Activated naive CD4-positive, alpha-beta T cell treated with anti-CD3 and anti-CD28 coated beads, Interleukin-2, amount 10 ng/mL, durations not matched to agents 7 days and 5 days (primary cell): ENCODE results near the gene FETUB.
A peak's percentile ranks its signal among the peaks of the same experiment; 100 is the strongest.

Experiments
- CTCF ChIA-PET: fragments of 350-600 bp; sonication (Branson Sonifier 250); formaldehyde crosslinking; loops from one replicate; lab custom pipeline; 2021; ENCODE audit warnings: antibody characterized with exemption; lab: Charles Lee
- DNase-seq: peaks from one replicate; pipeline ENCODE4 v3.0.0-alpha.2; 2020
- H3K27ac Mint-ChIP-seq: one replicate; pipeline ENCODE4 v1.8.0; 2021; ENCODE audit warnings: mild to moderate bottlenecking, moderate library complexity, mixed read lengths
- H3K27me3 Mint-ChIP-seq: one replicate; pipeline ENCODE4 v1.8.0; 2021; ENCODE audit warnings: mild to moderate bottlenecking, mixed read lengths
- H3K36me3 Mint-ChIP-seq: one replicate; pipeline ENCODE4 v1.8.0; 2021; ENCODE audit warnings: mixed read lengths
- H3K4me1 Mint-ChIP-seq: one replicate; pipeline ENCODE4 v1.8.0; 2021; ENCODE audit warnings: mixed read lengths
- H3K4me3 Mint-ChIP-seq: one replicate; pipeline ENCODE4 v1.8.0; 2021; ENCODE audit warnings: mild to moderate bottlenecking, moderate library complexity, mixed read lengths
- H3K9me3 Mint-ChIP-seq: one replicate; pipeline ENCODE4 v1.8.0; 2021; ENCODE audit warnings: mixed read lengths

Gene FETUB

DNA sequence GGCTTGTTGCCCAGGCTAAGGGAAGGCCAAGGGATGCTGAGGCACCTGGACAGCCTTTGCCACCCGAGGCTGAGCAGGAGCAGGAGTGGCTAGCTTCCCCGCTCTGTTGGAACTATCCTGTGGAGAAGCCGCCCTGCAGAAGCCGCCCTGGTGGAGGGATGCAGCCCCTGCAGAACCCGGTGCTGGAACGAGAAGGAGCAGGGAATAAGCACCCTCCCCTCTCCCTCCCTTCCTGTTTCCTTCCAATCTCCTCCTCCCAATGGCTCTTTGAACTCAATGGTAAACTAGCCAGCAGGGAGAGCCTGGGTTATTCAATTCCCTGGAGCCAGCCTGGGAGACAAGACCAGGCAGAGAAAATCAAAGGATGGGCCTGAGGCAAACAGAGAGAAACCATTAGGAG, 13.8 kb downstream of the FETUB start:
- Mint-ChIP-seq H3K9me3 (no peaks in the 10 kb centered on the region), H3K4me3 (no peak overlapping the region), H3K36me3 (no peaks in the 10 kb centered on the region), H3K4me1 (no peaks in the 10 kb centered on the region), H3K27me3 (peaks cover 41% of the 10 kb centered on the region), H3K27ac (no peak overlapping the region)
- CTCF ChIA-PET: interaction anchor here (1.2 kb wide), 1 partner anchor 36 kb away, joined by 5 read pairs; no protein-coding TSS in a partner anchor
- no peak for DNase-seq

DNA sequence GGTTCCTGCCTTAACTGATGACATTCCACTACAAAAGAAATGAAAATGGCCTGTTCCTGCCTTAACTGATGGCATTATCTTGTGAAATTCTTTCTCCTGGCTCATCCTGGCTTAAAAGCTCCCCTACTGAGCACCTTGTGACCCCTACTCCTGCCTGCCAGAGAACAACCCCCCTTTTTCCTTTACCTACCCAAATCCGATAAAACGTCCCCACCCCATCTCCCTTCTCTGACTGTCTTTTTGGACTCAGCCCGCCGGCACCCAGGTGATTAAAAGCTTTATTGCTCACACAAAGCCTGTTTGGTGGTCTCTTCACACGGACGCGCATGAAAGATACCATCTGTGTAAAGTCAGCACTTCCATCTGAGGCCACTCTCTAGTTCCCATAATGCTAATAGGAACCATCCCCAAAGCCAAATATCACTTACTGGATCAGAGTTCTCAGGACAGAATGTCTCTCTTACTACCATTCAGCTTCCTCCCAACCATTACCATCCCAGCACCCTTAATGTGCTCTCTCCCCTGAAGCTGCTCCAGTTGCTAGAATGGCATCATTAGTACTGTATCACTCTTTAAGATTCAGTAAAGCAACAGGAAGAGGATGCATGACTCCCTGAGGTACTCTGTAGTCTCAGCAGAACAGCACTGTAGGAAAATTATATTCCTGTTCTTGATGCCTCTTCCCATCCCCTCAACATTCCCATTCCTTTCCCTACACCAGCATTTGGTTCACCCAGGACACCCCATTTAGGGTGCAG, 23.3 kb downstream of the FETUB start:
- Mint-ChIP-seq H3K27me3 (peaks cover 26% of the 10 kb centered on the region), H3K36me3 (no peaks in the 10 kb centered on the region), H3K4me3 (no peak overlapping the region), H3K27ac (no peak overlapping the region), H3K4me1 (peaks cover 4% of the 10 kb centered on the region), H3K9me3 (no peaks in the 10 kb centered on the region)
- CTCF ChIA-PET: no interaction called here
- no peak for DNase-seq

DNA sequence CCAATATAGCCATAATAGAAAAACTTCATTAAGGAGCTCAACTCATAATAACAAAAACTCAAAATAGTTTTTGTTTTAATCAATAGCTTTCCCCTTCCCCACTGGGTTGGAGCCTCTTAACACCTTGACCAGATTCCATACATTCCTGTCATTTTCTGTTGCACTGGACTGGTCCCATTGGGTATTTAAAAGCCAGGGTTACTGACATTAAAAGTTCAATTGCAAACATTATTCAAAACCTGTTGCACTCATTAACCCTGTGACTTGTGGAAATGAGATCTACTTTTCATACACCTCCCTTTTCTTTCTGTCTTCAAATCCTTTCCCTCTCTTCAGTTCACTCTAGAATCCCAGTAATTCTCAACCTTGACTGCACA, 23.9 kb downstream of the FETUB start:
- H3K4me1 Mint-ChIP-seq: peaks cover 7% of the 10 kb centered on the region
- CTCF ChIA-PET: no interaction called here

DNA sequence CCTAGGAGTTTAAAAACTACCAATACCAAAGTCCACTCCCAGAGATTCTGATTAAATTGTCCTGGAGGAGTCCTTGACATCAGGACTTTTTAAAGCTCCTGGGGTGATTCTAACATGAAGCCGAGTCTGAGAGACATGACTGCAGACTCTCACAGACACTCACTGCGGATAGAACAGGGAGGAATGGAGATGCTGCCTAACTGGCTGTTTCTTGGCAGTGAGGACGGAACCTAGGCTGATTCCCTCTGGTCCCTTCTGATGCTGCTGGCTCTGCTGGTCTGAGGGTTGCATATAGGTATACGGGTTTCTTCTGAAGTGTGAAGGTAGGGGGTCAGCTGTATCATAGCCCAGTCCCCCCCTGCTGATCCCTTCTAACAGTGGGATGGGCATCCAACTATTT, 24.3 kb downstream of the FETUB start:
- H3K27ac Mint-ChIP-seq: no peak overlapping the region
- H3K36me3 Mint-ChIP-seq: no peaks in the 10 kb centered on the region
- no peak for DNase-seq
- H3K4me3 Mint-ChIP-seq: no peak overlapping the region
- CTCF ChIA-PET: no interaction called here
- H3K27me3 Mint-ChIP-seq: peaks cover 19% of the 10 kb centered on the region
- H3K4me1 Mint-ChIP-seq: peaks cover 11% of the 10 kb centered on the region
- no peaks in the 10 kb centered on the region for H3K9me3 Mint-ChIP-seq

More for the DNA sequence above, 23.9 kb downstream of the FETUB start:
- DNase-seq: no peak
- no peaks in the 10 kb centered on the region for H3K36me3 Mint-ChIP-seq
- no peak overlapping the region for H3K27ac Mint-ChIP-seq
- peaks cover 22% of the 10 kb centered on the region for H3K27me3 Mint-ChIP-seq
- H3K4me3 Mint-ChIP-seq: no peak overlapping the region
- no peaks in the 10 kb centered on the region for H3K9me3 Mint-ChIP-seq

DNA sequence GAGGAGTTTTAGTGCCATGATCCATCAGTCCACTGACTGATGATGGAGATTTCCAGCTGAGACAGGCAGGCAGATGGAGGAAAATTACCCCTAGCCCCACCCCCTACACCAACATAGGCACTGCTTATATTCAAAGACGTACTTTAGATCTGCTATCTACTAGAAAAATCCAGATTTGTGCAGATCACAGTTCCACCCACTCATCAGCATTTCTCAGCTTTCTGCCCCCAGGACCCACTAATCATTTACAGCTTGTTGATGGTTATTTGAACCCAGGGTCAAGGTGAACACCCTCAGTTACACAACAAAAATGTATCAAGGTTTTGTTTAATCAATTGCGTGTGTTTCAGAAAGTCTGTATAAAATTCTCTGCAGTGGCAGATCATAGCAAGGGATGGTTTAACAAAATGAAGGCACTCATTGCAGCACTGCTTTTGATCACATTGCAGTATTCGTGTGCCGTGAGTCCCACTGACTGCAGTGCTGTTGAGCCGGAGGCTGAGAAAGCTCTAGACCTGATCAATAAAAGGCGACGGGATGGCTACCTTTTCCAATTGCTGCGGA, 25.5 kb downstream of the FETUB start, which contains the start of gene HRG:
HRG (plus strand) TSS at position 390 of the 564 bp plus-strand sequence; CDS start at position 408, 18 bp downstream.
- Mint-ChIP-seq H3K9me3 (no peaks in the 10 kb centered on the region), H3K36me3 (no peaks in the 10 kb centered on the region), H3K27ac (no peak within 1 kb of the TSS), H3K27me3 (peaks cover 19% of the 10 kb centered on the region), H3K4me3 (no peak within 1 kb of the TSS), H3K4me1 (peaks cover 19% of the 10 kb centered on the region)
- DNase-seq: no peak
- CTCF ChIA-PET: no interaction called here

DNA sequence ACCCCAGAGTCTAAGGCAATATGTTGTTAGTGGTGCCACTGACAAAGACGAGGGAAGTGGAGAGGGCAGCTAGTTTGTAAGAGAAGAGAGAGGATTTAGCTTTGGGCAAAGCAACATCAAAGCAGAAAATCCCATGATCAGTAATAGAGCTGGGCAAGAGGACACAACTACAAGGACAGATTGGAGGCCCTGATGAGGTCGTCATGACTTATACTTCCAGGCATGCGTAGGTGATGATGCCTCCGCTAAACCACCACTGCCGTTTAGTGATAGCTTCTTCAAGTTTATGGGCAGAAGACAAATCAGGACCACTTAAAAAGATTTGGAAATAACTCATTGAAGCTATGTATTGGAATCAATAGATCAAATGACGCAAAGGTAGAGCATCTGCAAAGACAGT, 28.2 kb downstream of the FETUB start:
- H3K4me3 Mint-ChIP-seq: no peak overlapping the region
- no peak for DNase-seq
- CTCF ChIA-PET: interaction anchor here (1.3 kb wide), 1 partner anchor 51 kb away, joined by 6 read pairs; no protein-coding TSS in a partner anchor
- no peaks in the 10 kb centered on the region for H3K9me3 Mint-ChIP-seq
- peaks cover 28% of the 10 kb centered on the region for H3K27me3 Mint-ChIP-seq
- peaks cover 19% of the 10 kb centered on the region for H3K4me1 Mint-ChIP-seq
- H3K36me3 Mint-ChIP-seq: no peaks in the 10 kb centered on the region
- H3K27ac Mint-ChIP-seq: no peak overlapping the region

DNA sequence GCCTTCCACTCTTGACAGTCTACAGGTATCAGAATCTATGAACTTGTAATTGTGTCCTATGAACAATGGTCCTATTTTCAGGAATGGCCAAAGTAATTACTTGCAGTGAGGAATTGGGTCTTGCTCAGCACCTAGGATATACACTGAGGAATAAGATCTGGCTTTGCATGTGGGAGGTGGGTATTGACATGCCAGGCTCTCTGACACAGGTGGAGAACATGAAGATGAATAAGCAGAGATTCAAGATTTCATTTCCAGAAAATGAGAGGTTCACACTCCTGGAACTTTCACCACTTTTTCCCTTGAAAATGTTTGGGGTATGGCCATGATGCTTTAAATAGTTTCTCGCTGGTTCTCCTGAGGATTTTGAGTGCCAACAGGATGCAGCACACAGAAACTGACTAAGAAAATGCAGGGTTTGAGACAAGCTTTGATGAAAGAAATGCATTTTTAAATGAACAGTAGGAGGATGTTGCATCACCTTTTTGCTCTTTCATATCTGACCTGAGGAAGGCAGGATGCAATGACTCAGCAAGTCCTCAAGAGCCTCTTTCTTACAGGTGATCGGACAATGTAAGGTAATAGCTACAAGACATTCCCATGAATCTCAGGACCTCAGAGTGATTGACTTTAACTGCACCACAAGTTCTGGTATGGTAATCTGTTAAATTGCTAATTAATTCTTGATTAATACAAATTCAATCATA, 29.3 kb downstream of the FETUB start:
- H3K36me3 Mint-ChIP-seq: no peaks in the 10 kb centered on the region
- peaks cover 24% of the 10 kb centered on the region for H3K27me3 Mint-ChIP-seq
- H3K4me3 Mint-ChIP-seq: no peak overlapping the region
- CTCF ChIA-PET: no interaction called here
- H3K27ac Mint-ChIP-seq: peak overlapping the region; percentile 0
- no peak for DNase-seq
- peaks cover 19% of the 10 kb centered on the region for H3K4me1 Mint-ChIP-seq
- H3K9me3 Mint-ChIP-seq: no peaks in the 10 kb centered on the region

DNA sequence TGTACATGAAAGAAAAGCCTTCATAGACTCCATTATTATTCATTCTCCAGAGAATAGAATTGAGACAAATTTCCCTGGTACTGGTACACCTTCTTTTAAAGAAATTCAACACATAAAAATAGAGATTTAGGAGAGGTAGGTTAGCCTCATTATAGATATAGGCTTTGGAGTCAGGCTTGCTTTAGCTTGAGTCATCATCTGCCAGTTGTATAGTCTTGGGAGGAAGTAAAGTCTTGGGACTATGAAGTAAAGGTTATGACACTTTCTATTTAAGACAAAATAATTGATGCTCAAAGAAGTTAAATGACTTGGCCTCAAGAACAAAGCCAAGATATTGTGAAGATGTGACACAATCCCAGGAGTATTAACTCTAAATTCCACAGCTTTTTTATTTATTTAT, 30.0 kb downstream of the FETUB start:
- no peak for DNase-seq
- CTCF ChIA-PET: no interaction called here
- H3K27ac Mint-ChIP-seq: no peak overlapping the region

DNA sequence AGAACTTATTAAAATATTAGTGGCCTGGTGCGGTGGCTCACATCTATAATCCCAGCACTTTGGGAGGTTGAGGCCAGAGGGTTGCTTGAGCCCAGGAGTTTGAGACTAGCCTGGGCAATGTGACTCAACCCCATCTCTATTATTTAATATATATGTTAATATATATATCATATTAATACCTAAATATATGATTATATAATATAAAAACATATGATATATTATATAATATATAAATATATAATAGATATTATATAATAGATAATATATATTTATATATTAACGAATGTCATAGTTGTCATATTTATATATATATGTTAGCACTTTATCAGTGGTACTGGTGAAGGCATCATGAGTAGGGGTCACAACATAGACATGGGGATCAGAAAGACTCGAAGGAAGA, 30.9 kb downstream of the FETUB start:
- no peak overlapping the region for H3K4me3 Mint-ChIP-seq
- no peaks in the 10 kb centered on the region for H3K9me3 Mint-ChIP-seq
- H3K4me1 Mint-ChIP-seq: peaks cover 19% of the 10 kb centered on the region
- H3K36me3 Mint-ChIP-seq: no peaks in the 10 kb centered on the region
- H3K27ac Mint-ChIP-seq: no peak overlapping the region
- peaks cover 31% of the 10 kb centered on the region for H3K27me3 Mint-ChIP-seq
- no peak for DNase-seq
- CTCF ChIA-PET: no interaction called here

More for the DNA sequence above, 30.0 kb downstream of the FETUB start:
- peaks cover 19% of the 10 kb centered on the region for H3K4me1 Mint-ChIP-seq
- no peaks in the 10 kb centered on the region for H3K9me3 Mint-ChIP-seq
- no peak overlapping the region for H3K4me3 Mint-ChIP-seq
- peaks cover 24% of the 10 kb centered on the region for H3K27me3 Mint-ChIP-seq
- no peaks in the 10 kb centered on the region for H3K36me3 Mint-ChIP-seq

DNA sequence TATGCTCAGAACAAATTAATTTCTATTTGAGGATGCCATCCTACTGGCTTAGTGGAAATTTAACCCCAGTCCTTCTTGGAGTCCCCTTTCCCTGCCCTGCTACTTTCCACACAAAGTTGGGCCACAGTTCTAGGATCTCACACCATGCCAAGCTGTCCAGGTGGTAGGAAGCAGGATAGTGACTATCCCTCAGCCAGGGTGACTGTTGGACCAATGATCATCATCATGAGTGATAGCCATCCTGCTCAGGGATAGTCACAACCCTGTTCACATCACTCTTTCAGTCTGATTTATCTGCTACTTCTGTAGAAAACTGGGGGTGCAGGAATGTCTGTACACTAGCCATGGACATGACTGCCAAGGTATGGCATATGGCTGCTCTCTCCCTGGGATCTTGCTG, 38.4 kb downstream of the FETUB start:
- no peaks in the 10 kb centered on the region for H3K4me1 Mint-ChIP-seq
- CTCF ChIA-PET: interaction anchor here (0.7 kb wide), 1 partner anchor 64 kb away, joined by 3 read pairs; no protein-coding TSS in a partner anchor
- H3K9me3 Mint-ChIP-seq: no peaks in the 10 kb centered on the region
- H3K4me3 Mint-ChIP-seq: no peak overlapping the region
- H3K27me3 Mint-ChIP-seq: peaks cover 67% of the 10 kb centered on the region
- H3K27ac Mint-ChIP-seq: no peak overlapping the region
- H3K36me3 Mint-ChIP-seq: no peaks in the 10 kb centered on the region
- DNase-seq: no peak

DNA sequence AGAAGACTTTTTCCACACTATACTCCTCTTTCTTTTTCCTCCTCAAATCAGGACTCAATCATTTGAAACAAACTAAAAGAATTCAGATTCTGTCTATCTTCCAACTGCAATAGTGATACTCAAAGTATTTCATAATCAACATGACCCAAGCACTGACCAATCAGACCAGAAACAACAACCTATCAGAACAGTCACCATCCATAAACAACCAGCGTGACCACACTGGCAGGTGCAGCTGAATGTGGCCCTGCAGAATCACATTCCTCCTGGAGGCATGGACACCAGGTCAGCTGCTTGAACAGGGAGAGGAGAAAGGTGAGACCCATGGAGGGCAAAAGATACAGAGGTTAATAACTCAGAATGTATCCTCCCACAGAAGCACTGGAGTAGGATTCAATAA, 39.0 kb downstream of the FETUB start:
- Mint-ChIP-seq H3K9me3 (no peaks in the 10 kb centered on the region), H3K27ac (no peak overlapping the region), H3K27me3 (peaks cover 70% of the 10 kb centered on the region), H3K36me3 (no peaks in the 10 kb centered on the region), H3K4me1 (no peaks in the 10 kb centered on the region), H3K4me3 (no peak overlapping the region)
- no peak for DNase-seq
- CTCF ChIA-PET: interaction anchor here (0.7 kb wide), 1 partner anchor 65 kb away, joined by 3 read pairs; no protein-coding TSS in a partner anchor

DNA sequence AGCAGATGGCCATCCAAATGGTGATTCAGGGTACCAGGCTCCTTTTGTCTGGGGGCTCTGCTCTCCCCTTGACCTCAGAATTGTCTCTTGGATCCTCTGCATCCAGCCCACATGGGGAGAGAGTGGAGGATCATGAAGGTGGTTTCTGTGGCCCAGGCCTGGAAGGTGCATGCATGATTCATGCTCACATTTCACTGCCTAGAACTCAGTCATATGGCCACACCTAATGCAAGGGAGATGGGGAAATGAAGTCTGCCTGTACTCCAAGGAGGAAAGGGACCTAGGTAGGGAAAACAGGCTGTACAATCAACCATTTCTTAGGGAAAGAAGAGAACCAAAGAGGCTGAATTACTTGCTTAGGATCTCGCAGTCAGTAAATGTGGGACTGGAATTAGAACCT, 40.7 kb downstream of the FETUB start:
- DNase-seq: no peak
- no peaks in the 10 kb centered on the region for H3K36me3 Mint-ChIP-seq
- H3K4me1 Mint-ChIP-seq: no peaks in the 10 kb centered on the region
- peaks cover 61% of the 10 kb centered on the region for H3K27me3 Mint-ChIP-seq
- H3K9me3 Mint-ChIP-seq: peaks cover 8% of the 10 kb centered on the region
- no peak overlapping the region for H3K27ac Mint-ChIP-seq
- CTCF ChIA-PET: no interaction called here
- H3K4me3 Mint-ChIP-seq: no peak overlapping the region

DNA sequence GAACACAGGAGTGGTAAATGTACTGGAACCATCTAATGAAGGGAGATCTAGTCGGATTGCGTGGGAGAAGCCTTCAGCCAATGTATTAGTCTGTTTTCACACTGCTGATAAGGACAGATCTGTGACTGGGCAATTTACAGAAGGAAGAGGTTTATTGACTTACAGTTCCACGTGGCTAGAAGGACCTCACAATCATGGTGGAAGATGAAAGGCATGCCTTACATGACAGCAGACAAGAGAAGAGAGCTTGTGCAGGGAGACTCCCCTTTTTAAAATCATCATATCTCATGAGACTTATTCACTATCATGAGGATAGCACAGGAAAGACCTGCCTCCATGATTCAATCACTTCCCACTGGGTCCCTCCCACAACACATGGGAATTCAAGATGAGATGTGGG, 42.6 kb downstream of the FETUB start:
- no peak overlapping the region for H3K27ac Mint-ChIP-seq
- peaks cover 54% of the 10 kb centered on the region for H3K27me3 Mint-ChIP-seq
- CTCF ChIA-PET: no interaction called here
- H3K9me3 Mint-ChIP-seq: peaks cover 8% of the 10 kb centered on the region
- DNase-seq: no peak
- H3K4me1 Mint-ChIP-seq: no peaks in the 10 kb centered on the region
- H3K36me3 Mint-ChIP-seq: no peaks in the 10 kb centered on the region
- no peak overlapping the region for H3K4me3 Mint-ChIP-seq

DNA sequence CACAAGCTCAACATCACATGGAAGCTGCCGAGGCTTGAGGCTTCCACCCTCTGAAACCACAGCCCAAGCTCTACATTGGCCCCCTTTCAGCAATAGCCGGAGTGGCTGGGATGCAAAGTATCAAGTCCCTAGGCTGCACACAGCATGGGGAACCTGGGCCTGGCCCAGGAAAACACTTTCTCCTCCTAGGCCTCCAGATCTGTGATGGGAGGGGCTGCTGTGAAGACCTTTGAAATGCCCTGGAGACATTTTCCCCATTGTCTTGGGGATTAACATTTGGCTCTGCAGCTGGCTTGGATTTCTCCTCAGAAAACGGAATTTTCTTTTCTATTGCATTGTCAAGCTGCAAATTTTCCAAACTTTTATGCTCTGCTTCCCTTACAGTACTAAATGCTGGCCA, 43.8 kb downstream of the FETUB start:
- CTCF ChIA-PET: no interaction called here
- H3K36me3 Mint-ChIP-seq: no peaks in the 10 kb centered on the region
- DNase-seq: no peak

More for the DNA sequence above, 43.8 kb downstream of the FETUB start:
- Mint-ChIP-seq H3K4me1 (no peaks in the 10 kb centered on the region), H3K4me3 (no peak overlapping the region), H3K27ac (no peak overlapping the region), H3K27me3 (peaks cover 52% of the 10 kb centered on the region), H3K9me3 (peaks cover 8% of the 10 kb centered on the region)
